IMR-90 (cell line): ENCODE measurements around the gene KCP. TPM values are rescaled to one million over a fixed set of nuclear protein-coding genes. Genes with fewer than 3 reads are reported as not detected.

Experiments
- ATAC-seq: fragments of 200-7000 bp; cut with Tn5 transposase; 2 replicates; pipeline ENCODE4 v1.9.1; 2020; ENCODE audit warnings: low read depth, mild to moderate bottlenecking, moderate library complexity
- BruUV-seq: library from RNA; stranded (reverse); fragments of 400-500 nt; replicated peaks from 2 replicates; lab custom pipeline; 2021; lab: Mats Ljungman, UMichigan
- CTCF ChIA-PET: fragments of 300-600 bp; formaldehyde crosslinking; extraction: SDS; loops from one replicate; lab custom pipeline; 2021; ENCODE audit warnings: antibody characterized with exemption; lab: Yijun Ruan, JAX
- POLR2A ChIA-PET: fragments of 300-600 bp; sonication (Branson Sonifier 250); formaldehyde crosslinking; loops from one replicate; lab custom pipeline; 2022; ENCODE audit warnings: antibody characterized with exemption; ENCODE audit not compliant: unreplicated experiment; lab: Charles Lee
- DNase-seq: peaks from one replicate; pipeline ENCODE4 v3.0.0; 2013
- H2AFZ ChIP-seq: replicated peaks from 2 replicates; pipeline ENCODE3; 2013; ENCODE audit warnings: low read length, mild to moderate bottlenecking; ENCODE audit not compliant: poor library complexity
- H2AK5ac ChIP-seq: 2 replicates; pipeline ENCODE4 v1.6.1; 2013; ENCODE audit warnings: low read depth, low read length, inconsistent platforms
- H2AK9ac ChIP-seq: replicated peaks from 2 replicates; pipeline ENCODE3; 2013; ENCODE audit warnings: mild to moderate bottlenecking, low read depth, low read length, moderate library complexity; ENCODE audit not compliant: poor library complexity
- H2BK120ac ChIP-seq: 2 replicates; pipeline ENCODE4 v1.6.1; 2013; ENCODE audit warnings: low read depth, low read length, inconsistent platforms
- H2BK15ac ChIP-seq: 3 replicates; pipeline ENCODE4 v1.6.1; 2013; ENCODE audit warnings: low read depth, low read length, inconsistent platforms
- H2BK20ac ChIP-seq: 2 replicates; pipeline ENCODE4 v1.6.1; 2013; ENCODE audit warnings: low read depth, mild to moderate bottlenecking, inconsistent platforms, low read length, moderate library complexity
- H2BK5ac ChIP-seq: 2 replicates; pipeline ENCODE4 v1.6.1; 2013; ENCODE audit warnings: mild to moderate bottlenecking, low read depth, low read length, inconsistent platforms; ENCODE audit not compliant: poor library complexity, severe bottlenecking
- H3K14ac ChIP-seq: replicated peaks from 2 replicates; pipeline ENCODE4 v1.6.1; 2013; ENCODE audit warnings: low read depth, low read length, inconsistent platforms
- H3K18ac ChIP-seq: 2 replicates; pipeline ENCODE4 v1.6.1; 2013; ENCODE audit warnings: low read depth, low read length, control low read depth
- H3K23ac ChIP-seq: 2 replicates; pipeline ENCODE4 v1.6.1; 2013; ENCODE audit warnings: low read depth, low read length, inconsistent platforms
- H3K27ac ChIP-seq: 2 replicates; pipeline ENCODE4 v1.5.1; 2013; ENCODE audit warnings: mild to moderate bottlenecking, control low read depth, low read length; ENCODE audit not compliant: insufficient read depth
- H3K27me3 ChIP-seq: 2 replicates; pipeline ENCODE4 v1.6.1; 2013; ENCODE audit warnings: low read length; ENCODE audit not compliant: control insufficient read depth, insufficient read depth
- H3K36me3 ChIP-seq: 2 replicates; pipeline ENCODE4 v1.6.1; 2013; ENCODE audit warnings: low read length, mixed read lengths; ENCODE audit not compliant: control insufficient read depth, insufficient read depth
- H3K4ac ChIP-seq: 2 replicates; pipeline ENCODE4 v1.6.1; 2013; ENCODE audit warnings: low read depth, low read length, inconsistent platforms
- H3K4me1 ChIP-seq: 2 replicates; pipeline ENCODE4 v1.6.1; 2013; ENCODE audit warnings: low read length, mixed read lengths; ENCODE audit not compliant: control insufficient read depth, insufficient read depth
- H3K4me2 ChIP-seq: 2 replicates; pipeline ENCODE4 v1.6.1; 2013; ENCODE audit warnings: low read depth, mild to moderate bottlenecking, control low read depth, low read length, moderate library complexity
- H3K4me3 ChIP-seq: 2 replicates; pipeline ENCODE4 v1.5.1; 2013; ENCODE audit warnings: low read depth, mild to moderate bottlenecking, control low read depth, low read length, moderate library complexity; ENCODE audit not compliant: insufficient read depth
- H3K56ac ChIP-seq: 2 replicates; pipeline ENCODE4 v1.6.1; 2013; ENCODE audit warnings: low read length, inconsistent platforms; ENCODE audit not compliant: insufficient read depth; ENCODE audit errors: extremely low read depth
- H3K79me1 ChIP-seq, 2 experiments: 2 replicates each; pipeline ENCODE4 v1.6.1; 2013; ENCODE audit warnings: low read length in 2 of 2, inconsistent platforms in 1 of 2, low read depth in 1 of 2
- H3K9ac ChIP-seq: 2 replicates; pipeline ENCODE4 v1.6.1; 2013; ENCODE audit warnings: low read depth, low read length, control low read depth
- H3K9me1 ChIP-seq: 2 replicates; pipeline ENCODE4 v1.6.1; 2013; ENCODE audit warnings: low read length, inconsistent platforms; ENCODE audit not compliant: insufficient read depth
- H3K9me3 ChIP-seq: 2 replicates; pipeline ENCODE4 v1.6.1; 2013; ENCODE audit warnings: low read length; ENCODE audit not compliant: control insufficient read depth, insufficient read depth
- H4K20me1 ChIP-seq: 2 replicates; pipeline ENCODE4 v1.6.1; 2013; ENCODE audit warnings: low read length, inconsistent platforms; ENCODE audit not compliant: insufficient read depth
- H4K5ac ChIP-seq: 2 replicates; pipeline ENCODE4 v1.6.1; 2013; ENCODE audit warnings: mild to moderate bottlenecking, low read depth, low read length, control low read depth
- H4K8ac ChIP-seq, 2 experiments: 2 replicates each; pipeline ENCODE4 v1.6.1; 2013; ENCODE audit warnings: low read depth in 2 of 2, low read length in 2 of 2, control low read depth in 1 of 2, inconsistent platforms in 1 of 2
- H4K91ac ChIP-seq: 2 replicates; pipeline ENCODE4 v1.6.1; 2013; ENCODE audit warnings: low read depth, low read length, inconsistent platforms; ENCODE audit not compliant: insufficient read depth
- CEBPB ChIP-seq: IDR thresholded peaks from 2 replicates; pipeline ENCODE4 v1.6.1; 2012; ENCODE audit warnings: low read depth, low read length, improper control_type of control experiment
- MAZ ChIP-seq: IDR thresholded peaks from 2 replicates; pipeline ENCODE4 v1.6.1; 2012; ENCODE audit warnings: low read depth, mild to moderate bottlenecking, low read length, improper control_type of control experiment, moderate library complexity, borderline replicate concordance
- MXI1 ChIP-seq: IDR thresholded peaks from 2 replicates; pipeline ENCODE4 v1.6.1; 2012; ENCODE audit warnings: low read depth, mild to moderate bottlenecking, low read length, moderate library complexity, borderline replicate concordance
- RFX5 ChIP-seq: IDR thresholded peaks from 2 replicates; pipeline ENCODE4 v1.8.0; 2012; ENCODE audit warnings: low read depth, mild to moderate bottlenecking, low read length, moderate library complexity
- WGBS, 2 experiments: methylation state at CpG; one replicate each; pipeline versions ENCODE4 v1.1.5 to v1.1.7; 2013; ENCODE audit warnings: missing lambda C conversion rate in 2 of 2; ENCODE audit not compliant: insufficient read length in 1 of 2; ENCODE audit errors: extremely low coverage in 2 of 2; 5-methylcytosine and 5-hydroxymethylcytosine counted together
- dilution Hi-C: fragments of 300-500 bp; cut with HindIII; formaldehyde crosslinking; loops from one replicate; pipeline ENCODE4 v1.14.3; 2018; ENCODE audit warnings: low sequenced_read_pairs; ENCODE audit not compliant: unreplicated experiment
- in situ Hi-C: fragments of 300-500 bp; cut with MboI; formaldehyde crosslinking; loops from 3 replicates; pipeline ENCODE4 v1.14.3; 2019; ENCODE audit warnings: low sequenced_read_pairs, inconsistent platforms, mixed read lengths
- intact Hi-C: fragments of 100-400 bp; cut with micrococcal nuclease; formaldehyde crosslinking; loops from 2 replicates; pipeline ENCODE4 v1.10.0; 2022
- polyA plus RNA-seq, 3 experiments: library from polyadenylated mRNA; depleted of rRNA; stranded (reverse); fragments of >200 nt; gene quantifications; 2 replicates each; pipeline ENCODE4 v1.2.3, GENCODE V29; 2012; ENCODE audit warnings: low replicate concordance in 1 of 3
- total RNA-seq: library from RNA; depleted of rRNA; stranded (reverse); fragments of >200 nt; gene quantifications from 2 replicates; pipeline ENCODE4 v1.2.3, GENCODE V29; 2012
- TF ChIP-seq, protein P1 (sequence below): fragments of 150-350 bp; IDR thresholded peaks from 2 replicates; pipeline ENCODE4 v1.6.1; 2016; ENCODE audit warnings: low read depth, mild to moderate bottlenecking, low read length, moderate library complexity, borderline replicate concordance

KCP gene
- total and polyA plus RNA-seq, 2 of the 4 experiments (the other 2 are of a cell fraction) = 0.03 TPM; not detected in 1

- no peak overlapping the region for H2BK120ac ChIP-seq
- H3K23ac ChIP-seq = no peak overlapping the region; the same call in 1 of the 2 replicates
- in situ Hi-C loops = no loop called here
- ChIA-PET CTCF (interaction anchor here (0.6 kb wide), 1 partner anchor 47 kb away, joined by 3 read pairs; no protein-coding TSS in a partner anchor), POLR2A (no interaction called here)
- no peak overlapping the region for H3K14ac ChIP-seq
- peaks cover 27% of the 10 kb centered on the region for H3K27me3 ChIP-seq
- no peak overlapping the region for H4K91ac ChIP-seq
- H4K5ac ChIP-seq = no peak overlapping the region
- no peak overlapping the region for H3K4ac ChIP-seq
- no peak overlapping the region for H4K8ac ChIP-seq
- peak overlapping the region; percentile 39 for H2AK9ac ChIP-seq
- H2AFZ ChIP-seq = no peak overlapping the region
- H3K4me1 ChIP-seq = peaks cover under 1% of the 10 kb centered on the region
- no peak overlapping the region for H3K9ac ChIP-seq
- no peak overlapping the region for H3K4me3 ChIP-seq
- H3K27ac ChIP-seq = no peak overlapping the region
- no peak overlapping the region for H3K18ac ChIP-seq
- H4K20me1 ChIP-seq = peaks cover 27% of the 10 kb centered on the region
- intact Hi-C loops = no loop called here
- no peaks in the 10 kb centered on the region for H3K9me3 ChIP-seq
- TF ChIP-seq MAZ (no peak), CEBPB (no peak), RFX5 (no peak), MXI1 (no peak)
- TF ChIP-seq, protein P1, sequence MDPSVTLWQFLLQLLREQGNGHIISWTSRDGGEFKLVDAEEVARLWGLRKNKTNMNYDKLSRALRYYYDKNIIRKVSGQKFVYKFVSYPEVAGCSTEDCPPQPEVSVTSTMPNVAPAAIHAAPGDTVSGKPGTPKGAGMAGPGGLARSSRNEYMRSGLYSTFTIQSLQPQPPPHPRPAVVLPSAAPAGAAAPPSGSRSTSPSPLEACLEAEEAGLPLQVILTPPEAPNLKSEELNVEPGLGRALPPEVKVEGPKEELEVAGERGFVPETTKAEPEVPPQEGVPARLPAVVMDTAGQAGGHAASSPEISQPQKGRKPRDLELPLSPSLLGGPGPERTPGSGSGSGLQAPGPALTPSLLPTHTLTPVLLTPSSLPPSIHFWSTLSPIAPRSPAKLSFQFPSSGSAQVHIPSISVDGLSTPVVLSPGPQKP = no peak
- H3K9me1 ChIP-seq = no peaks in the 10 kb centered on the region
- H3K4me2 ChIP-seq = no peak overlapping the region
- H2BK20ac ChIP-seq = no peak overlapping the region
- no peak for ATAC-seq
- WGBS, 2 experiments = 0% methylated on average over 2 of the region's 13 CpGs; no CpG with 5 or more reads in 1 of the 2 experiments
- BruUV-seq = no TSS peak
- no peak overlapping the region for H2AK5ac ChIP-seq
- H2BK15ac ChIP-seq = no peak overlapping the region
- dilution Hi-C loops = no loop called here
- H3K36me3 ChIP-seq = peaks cover 16% of the 10 kb centered on the region
- no peak overlapping the region for H3K56ac ChIP-seq
- peaks cover 3 to 7% of the 10 kb centered on the region in 2 experiments; a peak in 3 of 4 replicates for H3K79me1 ChIP-seq
- no peak for DNase-seq
- no peak overlapping the region for H2BK5ac ChIP-seq
These were observed 41.8 kb downstream of the KCP start for GRCh38 chr7:128868624-128869137.
